HepG2 (cell line): Measurements from ENCODE around the gene CCDC88B. TPM values are rescaled to one million over a fixed set of nuclear protein-coding genes. Genes with fewer than 3 reads are reported as not detected.

Experiments
- CAMTA2 ChIP-seq: sonication (generic); formaldehyde crosslinking; IDR thresholded peaks from 2 replicates; pipeline ENCODE4 v1.4.0; 2020; ENCODE audit warnings: mild to moderate bottlenecking, missing genetic modification reagents, borderline replicate concordance
- E2F1 ChIP-seq: sonication (generic); formaldehyde crosslinking; IDR thresholded peaks from 2 replicates; pipeline ENCODE4 v1.5.0; 2020; ENCODE audit warnings: missing genetic modification reagents
- ELF1 ChIP-seq: sonication (generic); formaldehyde crosslinking; IDR thresholded peaks from 2 replicates; pipeline ENCODE4 v1.4.0; 2020; ENCODE audit warnings: missing genetic modification reagents
- FLYWCH1 ChIP-seq: sonication (generic); formaldehyde crosslinking; IDR thresholded peaks from 2 replicates; pipeline ENCODE4 v1.8.1; 2023; ENCODE audit warnings: mild to moderate bottlenecking, missing genetic modification reagents
- HMG20B ChIP-seq: conservative IDR thresholded peaks from 2 replicates; pipeline ENCODE4 v1.6.1; 2016; ENCODE audit warnings: missing genetic modification reagents, missing compliant biosample characterization
- MAF1 ChIP-seq: sonication (generic); formaldehyde crosslinking; IDR thresholded peaks from 2 replicates; pipeline ENCODE4 v1.5.0; 2020; ENCODE audit warnings: missing genetic modification reagents, borderline replicate concordance
- MTF1 ChIP-seq: sonication (generic); formaldehyde crosslinking; IDR thresholded peaks from 2 replicates; pipeline ENCODE4 v1.5.0; 2020; ENCODE audit warnings: missing genetic modification reagents
- NFE2 ChIP-seq: sonication (generic); formaldehyde crosslinking; IDR thresholded peaks from 2 replicates; pipeline ENCODE4 v1.4.0; 2020; ENCODE audit warnings: missing genetic modification reagents
- POGK ChIP-seq: sonication (generic); formaldehyde crosslinking; conservative IDR thresholded peaks from 2 replicates; pipeline ENCODE4 v1.8.0; 2022; ENCODE audit warnings: mild to moderate bottlenecking, moderate library complexity, missing genetic modification reagents
- RARG ChIP-seq: sonication (generic); formaldehyde crosslinking; IDR thresholded peaks from 2 replicates; pipeline ENCODE4 v1.4.0; 2020; ENCODE audit warnings: low read depth, mild to moderate bottlenecking, missing genetic modification reagents
- SATB2 ChIP-seq: sonication (generic); formaldehyde crosslinking; IDR thresholded peaks from 2 replicates; pipeline ENCODE4 v1.5.0; 2020; ENCODE audit warnings: missing genetic modification reagents
- SRSF9 ChIP-seq: fragments of 200-400 bp; formaldehyde crosslinking; IDR thresholded peaks from 2 replicates; pipeline ENCODE4 v1.6.1; 2018; ENCODE audit warnings: borderline replicate concordance, mild to moderate bottlenecking, low read depth, low read length; ENCODE audit not compliant: insufficient read depth, poor library complexity, severe bottlenecking
- TRIM24 ChIP-seq: sonication (generic); formaldehyde crosslinking; IDR thresholded peaks from 2 replicates; pipeline ENCODE4 v1.8.0; 2022; ENCODE audit warnings: mild to moderate bottlenecking, missing genetic modification reagents
- ZFAT ChIP-seq: sonication (generic); formaldehyde crosslinking; conservative IDR thresholded peaks from 2 replicates; pipeline ENCODE4 v1.8.1; 2023; ENCODE audit warnings: missing genetic modification reagents, inconsistent platforms
- ZFY ChIP-seq: sonication (generic); formaldehyde crosslinking; IDR thresholded peaks from 2 replicates; pipeline ENCODE4 v1.4.0; 2020; ENCODE audit warnings: missing genetic modification reagents
- ZNF101 ChIP-seq: sonication (generic); formaldehyde crosslinking; IDR thresholded peaks from 2 replicates; pipeline ENCODE4 v1.4.0; 2020; ENCODE audit warnings: mild to moderate bottlenecking, low read depth, missing genetic modification reagents, borderline replicate concordance
- ZNF3 ChIP-seq: IDR thresholded peaks from 2 replicates; pipeline ENCODE4 v1.7.0; 2017; ENCODE audit warnings: inconsistent platforms
- ZNF350 ChIP-seq: sonication (generic); formaldehyde crosslinking; IDR thresholded peaks from 2 replicates; pipeline ENCODE4 v1.4.0; 2020; ENCODE audit warnings: mild to moderate bottlenecking, low read depth, missing genetic modification reagents, borderline replicate concordance
- ZNF367 ChIP-seq: sonication (generic); formaldehyde crosslinking; IDR thresholded peaks from 2 replicates; pipeline ENCODE4 v1.4.0; 2020; ENCODE audit warnings: missing genetic modification reagents, borderline replicate concordance
- ZNF550 ChIP-seq: sonication (generic); formaldehyde crosslinking; IDR thresholded peaks from 2 replicates; pipeline ENCODE4 v1.4.0; 2020; ENCODE audit warnings: mild to moderate bottlenecking, missing genetic modification reagents, borderline replicate concordance
- ZNF746 ChIP-seq: sonication (generic); formaldehyde crosslinking; IDR thresholded peaks from 2 replicates; pipeline ENCODE4 v1.8.0; 2022; ENCODE audit warnings: mild to moderate bottlenecking, missing genetic modification reagents
- polyA plus RNA-seq, 8 experiments: library from polyadenylated mRNA; depleted of rRNA in 3 of 8; stranded (reverse) in 7 of 8; unstranded in 1 of 8; fragments of >200 nt; fragmentation: Illumina TruSeq in 4 of 8; extraction: Trizol in 4 of 8; gene quantifications; 2 replicates each; pipeline versions ENCODE4 v1.2.1 to v1.2.3, GENCODE V29; 2011 to 2016; ENCODE audit warnings: low read depth in 4 of 8, missing spikeins in 1 of 8, mixed read lengths in 1 of 8; ENCODE audit not compliant: insufficient read depth in 1 of 8
- total RNA-seq, 5 experiments: library from RNA; depleted of rRNA; stranded (reverse); fragments of >200 nt; fragmentation: Illumina TruSeq; extraction: Trizol; gene quantifications; 2 replicates each; pipeline ENCODE4 v1.2.3, GENCODE V29; 2016; ENCODE audit warnings: low read depth in 1 of 5
- TF ChIP-seq, protein P1 (sequence below): IDR thresholded peaks from 2 replicates; pipeline ENCODE4 v1.6.1; 2016; ENCODE audit warnings: missing biosample characterization, missing genetic modification reagents, low read depth
- TF ChIP-seq, protein P2 (sequence below): IDR thresholded peaks from 2 replicates; pipeline ENCODE4 v1.6.1; 2018; ENCODE audit warnings: missing genetic modification reagents
- TF ChIP-seq, protein P3 (sequence below): sonication (generic); formaldehyde crosslinking; IDR thresholded peaks from 2 replicates; pipeline ENCODE4 v1.4.0; 2020; ENCODE audit warnings: missing genetic modification reagents

The CCDC88B gene
- total and polyA plus RNA-seq, 2 of the 13 experiments (the other 11 are each of a cell fraction or from before 2014, with no cell fraction given), result 3.6 to 4.8 TPM

- TF ChIP-seq, protein P1, sequence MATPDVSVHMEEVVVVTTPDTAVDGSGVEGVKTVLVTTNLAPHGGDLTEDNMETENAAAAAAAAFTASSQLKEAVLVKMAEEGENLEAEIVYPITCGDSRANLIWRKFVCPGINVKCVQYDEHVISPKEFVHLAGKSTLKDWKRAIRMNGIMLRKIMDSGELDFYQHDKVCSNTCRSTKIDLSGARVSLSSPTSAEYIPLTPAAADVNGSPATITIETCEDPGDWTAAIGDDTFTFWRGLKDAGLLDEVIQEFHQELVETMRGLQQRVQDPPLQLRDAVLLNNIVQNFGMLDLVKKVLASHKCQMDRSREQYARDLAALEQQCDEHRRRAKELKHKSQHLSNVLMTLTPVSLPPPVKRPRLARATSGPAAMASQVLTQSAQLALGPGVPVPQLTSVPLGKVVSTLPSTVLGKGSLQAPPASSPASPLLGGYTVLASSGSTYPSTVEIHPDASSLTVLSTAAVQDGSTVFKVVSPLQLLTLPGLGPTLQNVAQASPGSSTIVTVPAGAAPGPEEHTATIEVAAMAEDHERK (CRISPR knock-in tag), result no peak
- TF ChIP-seq ZNF550 (CRISPR knock-in tag) (no peak), ZNF101 (CRISPR knock-in tag) (no peak), HMG20B (CRISPR knock-in tag) (no peak), CAMTA2 (0 out of 2 replicates have a peak, but pooled peaks have one; percentile 56), SRSF9 (no peak), E2F1 (CRISPR knock-in tag) (no peak), NFE2 (no peak), ZNF746 (CRISPR knock-in tag) (no peak), POGK (CRISPR knock-in tag) (0 out of 2 replicates have a peak, but pooled peaks have one; percentile 26), ZNF350 (CRISPR knock-in tag) (peak; percentile 71; the same call in 1 of the 2 replicates), SATB2 (CRISPR knock-in tag) (no peak), ZFY (CRISPR knock-in tag) (no peak; the same call in 1 of the 2 replicates), ZNF3 (CRISPR knock-in tag) (no peak), MAF1 (CRISPR knock-in tag) (no peak), MTF1 (CRISPR knock-in tag) (no peak), ELF1 (peak; percentile 93), TRIM24 (CRISPR knock-in tag) (no peak), RARG (CRISPR knock-in tag) (no peak), FLYWCH1 (CRISPR knock-in tag) (peak; percentile 73; the same call in 1 of the 2 replicates), ZNF367 (CRISPR knock-in tag) (no peak), ZFAT (CRISPR knock-in tag) (no peak)
- TF ChIP-seq, protein P2, sequence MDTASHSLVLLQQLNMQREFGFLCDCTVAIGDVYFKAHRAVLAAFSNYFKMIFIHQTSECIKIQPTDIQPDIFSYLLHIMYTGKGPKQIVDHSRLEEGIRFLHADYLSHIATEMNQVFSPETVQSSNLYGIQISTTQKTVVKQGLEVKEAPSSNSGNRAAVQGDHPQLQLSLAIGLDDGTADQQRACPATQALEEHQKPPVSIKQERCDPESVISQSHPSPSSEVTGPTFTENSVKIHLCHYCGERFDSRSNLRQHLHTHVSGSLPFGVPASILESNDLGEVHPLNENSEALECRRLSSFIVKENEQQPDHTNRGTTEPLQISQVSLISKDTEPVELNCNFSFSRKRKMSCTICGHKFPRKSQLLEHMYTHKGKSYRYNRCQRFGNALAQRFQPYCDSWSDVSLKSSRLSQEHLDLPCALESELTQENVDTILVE, result peak; percentile 76; the same call in 1 of the 2 replicates
- TF ChIP-seq, protein P3, sequence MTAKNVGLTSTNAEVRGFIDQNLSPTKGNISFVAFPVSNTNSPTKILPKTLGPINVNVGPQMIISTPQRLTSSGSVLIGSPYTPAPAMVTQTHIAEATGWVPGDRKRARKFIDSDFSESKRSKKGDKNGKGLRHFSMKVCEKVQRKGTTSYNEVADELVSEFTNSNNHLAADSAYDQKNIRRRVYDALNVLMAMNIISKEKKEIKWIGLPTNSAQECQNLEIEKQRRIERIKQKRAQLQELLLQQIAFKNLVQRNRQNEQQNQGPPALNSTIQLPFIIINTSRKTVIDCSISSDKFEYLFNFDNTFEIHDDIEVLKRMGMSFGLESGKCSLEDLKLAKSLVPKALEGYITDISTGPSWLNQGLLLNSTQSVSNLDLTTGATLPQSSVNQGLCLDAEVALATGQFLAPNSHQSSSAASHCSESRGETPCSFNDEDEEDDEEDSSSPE (CRISPR knock-in tag), result peak; percentile 38
These were observed 22.6 kb upstream of the CCDC88B start, which contains the start of gene TRMT112 (continued) for GRCh38 chr11:64317325-64317960.
